ENCODE results near the gene IRX5.

IRX5 gene

DNA sequence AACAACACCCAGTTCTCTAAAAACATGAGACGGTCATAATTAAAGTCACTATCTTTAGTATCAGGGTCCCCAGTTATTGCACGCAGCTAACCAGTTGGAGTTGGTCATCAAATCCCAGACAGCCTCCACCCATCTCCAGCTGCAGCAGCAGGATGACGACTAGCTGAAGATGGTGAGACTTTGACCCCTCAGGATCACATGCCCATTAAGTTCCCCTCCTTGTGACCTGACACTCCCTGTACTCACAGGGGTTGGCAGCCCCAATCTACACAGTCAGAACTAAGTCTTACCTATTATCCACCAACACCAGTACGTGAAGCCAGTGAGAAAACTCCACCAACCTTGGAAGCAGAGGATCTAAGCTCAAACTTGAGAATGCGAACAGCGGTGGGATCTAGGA lies 37.7 kb upstream of the IRX5 start:
- TF ChIP-seq ZBTB7A (IDR thresholded peaks at IDR 0.05; ENCODE audit: low read depth) (no peak), RAD21 (IDR thresholded peaks at IDR 0.05; ENCODE audit: low read depth) (no peak), TAF1 (IDR thresholded peaks at IDR 0.05; ENCODE audit: low read depth) (no peak), TCF12 (IDR thresholded peaks at IDR 0.05; ENCODE audit: low read depth) (no peak), YY1 (IDR thresholded peaks at IDR 0.05; ENCODE audit: low read depth) (no peak), FOXM1 (IDR thresholded peaks at IDR 0.05; ENCODE audit: borderline replicate concordance, low read depth) (no peak), NFIC (IDR thresholded peaks at IDR 0.05) (no peak), CREB1 (IDR thresholded peaks at IDR 0.05; ENCODE audit: low read depth) (no peak)
- TF ChIP-seq, protein P1, sequence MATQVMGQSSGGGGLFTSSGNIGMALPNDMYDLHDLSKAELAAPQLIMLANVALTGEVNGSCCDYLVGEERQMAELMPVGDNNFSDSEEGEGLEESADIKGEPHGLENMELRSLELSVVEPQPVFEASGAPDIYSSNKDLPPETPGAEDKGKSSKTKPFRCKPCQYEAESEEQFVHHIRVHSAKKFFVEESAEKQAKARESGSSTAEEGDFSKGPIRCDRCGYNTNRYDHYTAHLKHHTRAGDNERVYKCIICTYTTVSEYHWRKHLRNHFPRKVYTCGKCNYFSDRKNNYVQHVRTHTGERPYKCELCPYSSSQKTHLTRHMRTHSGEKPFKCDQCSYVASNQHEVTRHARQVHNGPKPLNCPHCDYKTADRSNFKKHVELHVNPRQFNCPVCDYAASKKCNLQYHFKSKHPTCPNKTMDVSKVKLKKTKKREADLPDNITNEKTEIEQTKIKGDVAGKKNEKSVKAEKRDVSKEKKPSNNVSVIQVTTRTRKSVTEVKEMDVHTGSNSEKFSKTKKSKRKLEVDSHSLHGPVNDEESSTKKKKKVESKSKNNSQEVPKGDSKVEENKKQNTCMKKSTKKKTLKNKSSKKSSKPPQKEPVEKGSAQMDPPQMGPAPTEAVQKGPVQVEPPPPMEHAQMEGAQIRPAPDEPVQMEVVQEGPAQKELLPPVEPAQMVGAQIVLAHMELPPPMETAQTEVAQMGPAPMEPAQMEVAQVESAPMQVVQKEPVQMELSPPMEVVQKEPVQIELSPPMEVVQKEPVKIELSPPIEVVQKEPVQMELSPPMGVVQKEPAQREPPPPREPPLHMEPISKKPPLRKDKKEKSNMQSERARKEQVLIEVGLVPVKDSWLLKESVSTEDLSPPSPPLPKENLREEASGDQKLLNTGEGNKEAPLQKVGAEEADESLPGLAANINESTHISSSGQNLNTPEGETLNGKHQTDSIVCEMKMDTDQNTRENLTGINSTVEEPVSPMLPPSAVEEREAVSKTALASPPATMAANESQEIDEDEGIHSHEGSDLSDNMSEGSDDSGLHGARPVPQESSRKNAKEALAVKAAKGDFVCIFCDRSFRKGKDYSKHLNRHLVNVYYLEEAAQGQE (IDR thresholded peaks at IDR 0.05; ENCODE audit: low read depth): no peak
- TF ChIP-seq, protein P2, sequence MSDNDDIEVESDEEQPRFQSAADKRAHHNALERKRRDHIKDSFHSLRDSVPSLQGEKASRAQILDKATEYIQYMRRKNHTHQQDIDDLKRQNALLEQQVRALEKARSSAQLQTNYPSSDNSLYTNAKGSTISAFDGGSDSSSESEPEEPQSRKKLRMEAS (IDR thresholded peaks at IDR 0.05): no peak
- TF ChIP-seq, protein P3, sequence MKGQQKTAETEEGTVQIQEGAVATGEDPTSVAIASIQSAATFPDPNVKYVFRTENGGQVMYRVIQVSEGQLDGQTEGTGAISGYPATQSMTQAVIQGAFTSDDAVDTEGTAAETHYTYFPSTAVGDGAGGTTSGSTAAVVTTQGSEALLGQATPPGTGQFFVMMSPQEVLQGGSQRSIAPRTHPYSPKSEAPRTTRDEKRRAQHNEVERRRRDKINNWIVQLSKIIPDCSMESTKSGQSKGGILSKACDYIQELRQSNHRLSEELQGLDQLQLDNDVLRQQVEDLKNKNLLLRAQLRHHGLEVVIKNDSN (IDR thresholded peaks at IDR 0.05): no peak

DNA sequence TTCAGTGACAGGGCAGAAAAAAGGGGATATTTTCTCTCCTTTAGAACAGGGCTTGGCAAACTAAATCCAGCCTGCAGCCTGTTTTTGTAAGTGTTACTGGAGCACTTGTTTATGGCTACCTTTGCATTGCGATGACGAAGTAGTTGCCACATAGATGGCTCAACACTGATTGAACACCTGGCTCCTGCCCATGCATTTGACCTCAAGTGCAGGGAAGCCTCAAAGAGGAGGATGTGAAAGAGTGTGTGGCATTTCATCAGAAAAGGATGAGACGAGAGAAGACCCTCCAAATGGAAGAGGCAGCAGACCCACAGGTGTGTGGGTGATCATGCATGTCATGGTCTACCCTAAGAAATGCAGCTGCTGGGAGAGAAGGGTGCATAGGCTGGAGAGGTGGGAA lies 32.7 kb upstream of the IRX5 start:
- TF ChIP-seq YY1 (IDR thresholded peaks at IDR 0.05; ENCODE audit: low read depth) (no peak), CEBPB (IDR thresholded peaks at IDR 0.05) (no peak), ZBTB7A (IDR thresholded peaks at IDR 0.05; ENCODE audit: low read depth) (no peak), RAD21 (IDR thresholded peaks at IDR 0.05; ENCODE audit: low read depth) (no peak), TEAD4 (IDR thresholded peaks at IDR 0.05) (no peak), TAF1 (IDR thresholded peaks at IDR 0.05; ENCODE audit: low read depth) (no peak), CREB1 (IDR thresholded peaks at IDR 0.05; ENCODE audit: low read depth) (no peak), EP300 (IDR thresholded peaks at IDR 0.05; ENCODE audit: borderline replicate concordance) (no peak), FOXM1 (IDR thresholded peaks at IDR 0.05; ENCODE audit: borderline replicate concordance, low read depth) (no peak), TCF12 (IDR thresholded peaks at IDR 0.05; ENCODE audit: low read depth) (no peak), NFIC (IDR thresholded peaks at IDR 0.05) (no peak), EGR1 (IDR thresholded peaks at IDR 0.05) (no peak)
- TF ChIP-seq, protein P3 (IDR thresholded peaks at IDR 0.05): no peak
- TF ChIP-seq, protein P1 (IDR thresholded peaks at IDR 0.05; ENCODE audit: low read depth): no peak
- TF ChIP-seq, protein P2 (IDR thresholded peaks at IDR 0.05): no peak

DNA sequence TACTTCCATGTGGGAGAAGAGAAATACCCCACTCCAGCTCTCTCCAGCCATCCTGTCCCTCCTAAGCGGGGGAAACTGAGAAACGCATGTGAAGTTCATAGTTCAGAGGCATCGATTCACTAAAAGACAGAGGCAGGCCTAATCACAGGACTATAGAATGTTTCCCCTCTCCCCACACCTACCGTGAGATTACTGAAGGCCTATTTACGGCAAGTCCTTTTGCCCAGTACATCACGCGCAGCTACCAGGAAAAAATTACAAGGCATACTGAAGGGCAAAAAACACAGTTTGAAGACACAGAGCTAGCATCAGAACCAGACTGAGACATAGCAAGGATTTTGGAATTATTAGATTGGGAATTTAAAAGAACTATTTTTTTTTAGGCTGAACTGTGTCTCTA lies 29.1 kb upstream of the IRX5 start:
- TF ChIP-seq TCF12 (IDR thresholded peaks at IDR 0.05; ENCODE audit: low read depth): no peak
- TF ChIP-seq, protein P2 (IDR thresholded peaks at IDR 0.05): no peak
- TF ChIP-seq, protein P3 (IDR thresholded peaks at IDR 0.05): no peak
- no peak for TF ChIP-seq RAD21 (IDR thresholded peaks at IDR 0.05; ENCODE audit: low read depth)
- TF ChIP-seq CREB1 (IDR thresholded peaks at IDR 0.05; ENCODE audit: low read depth): no peak
- TF ChIP-seq YY1 (IDR thresholded peaks at IDR 0.05; ENCODE audit: low read depth): no peak
- no peak for TF ChIP-seq FOXM1 (IDR thresholded peaks at IDR 0.05; ENCODE audit: borderline replicate concordance, low read depth)
- no peak for TF ChIP-seq CEBPB (IDR thresholded peaks at IDR 0.05)
- TF ChIP-seq EGR1 (IDR thresholded peaks at IDR 0.05): no peak
- no peak for TF ChIP-seq NFIC (IDR thresholded peaks at IDR 0.05)
- no peak for TF ChIP-seq ZBTB7A (IDR thresholded peaks at IDR 0.05; ENCODE audit: low read depth)
- TF ChIP-seq EP300 (IDR thresholded peaks at IDR 0.05; ENCODE audit: borderline replicate concordance): no peak
- TF ChIP-seq TAF1 (IDR thresholded peaks at IDR 0.05; ENCODE audit: low read depth): no peak
- TF ChIP-seq, protein P1 (IDR thresholded peaks at IDR 0.05; ENCODE audit: low read depth): no peak

DNA sequence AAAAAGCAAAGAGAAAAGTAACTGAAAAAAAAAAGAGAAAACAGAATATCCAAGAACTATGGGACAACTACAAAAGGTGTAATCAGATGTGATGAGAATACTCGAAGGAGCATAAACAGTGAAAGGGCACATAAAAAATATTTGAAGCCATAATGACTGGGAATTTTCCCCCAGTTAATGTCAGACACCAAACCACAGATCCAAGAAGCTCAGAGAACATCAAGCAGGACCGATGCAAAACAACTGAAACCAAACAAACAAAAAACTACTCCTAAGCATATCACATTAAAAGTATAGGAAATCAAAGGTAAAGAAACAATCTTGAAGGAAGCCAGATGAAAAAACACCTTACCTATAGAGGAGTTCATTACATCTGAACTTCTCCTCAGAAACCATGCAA lies 27.6 kb upstream of the IRX5 start:
- TF ChIP-seq NFIC (IDR thresholded peaks at IDR 0.05) (no peak), TCF12 (IDR thresholded peaks at IDR 0.05; ENCODE audit: low read depth) (no peak), YY1 (IDR thresholded peaks at IDR 0.05; ENCODE audit: low read depth) (no peak), RAD21 (IDR thresholded peaks at IDR 0.05; ENCODE audit: low read depth) (no peak), EP300 (IDR thresholded peaks at IDR 0.05; ENCODE audit: borderline replicate concordance) (no peak), TAF1 (IDR thresholded peaks at IDR 0.05; ENCODE audit: low read depth) (no peak), FOXM1 (IDR thresholded peaks at IDR 0.05; ENCODE audit: borderline replicate concordance, low read depth) (no peak), CREB1 (IDR thresholded peaks at IDR 0.05; ENCODE audit: low read depth) (no peak), ZBTB7A (IDR thresholded peaks at IDR 0.05; ENCODE audit: low read depth) (no peak)
- TF ChIP-seq, protein P2 (IDR thresholded peaks at IDR 0.05): no peak
- TF ChIP-seq, protein P3 (IDR thresholded peaks at IDR 0.05): no peak
- TF ChIP-seq, protein P1 (IDR thresholded peaks at IDR 0.05; ENCODE audit: low read depth): no peak

Measured in Ishikawa (cell line).